Kasumi-1 (cell line): ENCODE data around the gene SETD3.
"Not testable (repeated sequence)": the region's sequence is repeated elsewhere in the genome, so short reads cannot be mapped to it uniquely, and the experiment has no call there.

ENCODE experiments used
- DNase-seq, 2 experiments: peaks; one replicate each; lab custom pipeline; 2025; lab: John Stamatoyannopoulos, UW

Gene SETD3

GRCh38 chr14:99359906-99360305, 120.8 kb downstream of the SETD3 start:
- no peak for DNase-seq

- no peak for DNase-seq
Observed at GRCh38 chr14:99357916-99358390, 122.7 kb downstream of the SETD3 start.

- no peak for DNase-seq
Observed at GRCh38 chr14:99357151-99357915, 123.3 kb downstream of the SETD3 start.

GRCh38 chr14:99356031-99356608, 124.5 kb downstream of the SETD3 start:
- DNase-seq: no peak

- no peak for DNase-seq
Observed at GRCh38 chr14:99354166-99354875, 126.3 kb downstream of the SETD3 start.

GRCh38 chr14:99352688-99353280, 127.9 kb downstream of the SETD3 start:
- no peak for DNase-seq

- no peak for DNase-seq
Observed at GRCh38 chr14:99351166-99352007, 129.3 kb downstream of the SETD3 start.

GRCh38 chr14:99350751-99351150, 129.9 kb downstream of the SETD3 start:
- DNase-seq: no peak

GRCh38 chr14:99349721-99350495, 130.8 kb downstream of the SETD3 start:
- no peak for DNase-seq

GRCh38 chr14:99348816-99349614, 131.6 kb downstream of the SETD3 start:
- DNase-seq: no peak

GRCh38 chr14:99348231-99348630, 132.4 kb downstream of the SETD3 start:
- DNase-seq: not testable (repeated sequence)
